Neuronal stem cell (in vitro differentiated cells): ENCODE results near the gene XAB2.
"Not testable (repeated sequence)": the region's sequence is repeated elsewhere in the genome, so short reads cannot be mapped to it uniquely, and the experiment has no call there.

Source experiments
- DNase-seq: peaks from one replicate; pipeline ENCODE4 v3.0.0-alpha.2; 2013; ENCODE audit warnings: low spot score
- H2AFZ ChIP-seq: one replicate; pipeline ENCODE4 v1.6.1; 2013; ENCODE audit warnings: mild to moderate bottlenecking, low read length, inconsistent platforms
- H2AK5ac ChIP-seq: 2 replicates; pipeline ENCODE4 v1.6.1; 2013; ENCODE audit warnings: low read depth, mild to moderate bottlenecking, inconsistent platforms, low read length, moderate library complexity, mixed read lengths
- H2BK120ac ChIP-seq: 2 replicates; pipeline ENCODE4 v1.6.1; 2013; ENCODE audit warnings: low read depth, mild to moderate bottlenecking, inconsistent platforms, low read length, moderate library complexity, mixed read lengths
- H2BK12ac ChIP-seq: one replicate; pipeline ENCODE4 v1.6.1; 2013; ENCODE audit warnings: low read length, inconsistent platforms
- H2BK15ac ChIP-seq: 2 replicates; pipeline ENCODE4 v1.6.1; 2013; ENCODE audit warnings: mild to moderate bottlenecking, low read length, inconsistent platforms, mixed read lengths
- H2BK5ac ChIP-seq: one replicate; pipeline ENCODE4 v1.6.1; 2013; ENCODE audit warnings: inconsistent platforms, mild to moderate bottlenecking, low read length, moderate library complexity
- H3K14ac ChIP-seq: one replicate; pipeline ENCODE4 v1.6.1; 2013; ENCODE audit warnings: low read length, inconsistent platforms
- H3K18ac ChIP-seq: 2 replicates; pipeline ENCODE4 v1.6.1; 2013; ENCODE audit warnings: low read length, inconsistent platforms
- H3K23ac ChIP-seq: 2 replicates; pipeline ENCODE4 v1.6.1; 2013; ENCODE audit warnings: low read depth, mild to moderate bottlenecking, mixed read lengths, low read length, inconsistent platforms; ENCODE audit not compliant: poor library complexity
- H3K27ac ChIP-seq: replicated peaks from 3 replicates; pipeline ENCODE4 v1.5.1; 2013; ENCODE audit warnings: low read length, inconsistent platforms
- H3K27me3 ChIP-seq, 3 experiments: 2 replicates each; pipeline ENCODE4 v1.6.1; 2013; ENCODE audit warnings: low read length in 3 of 3, mild to moderate bottlenecking in 2 of 3, inconsistent platforms in 1 of 3, low read depth in 1 of 3, mixed read lengths in 1 of 3, moderate library complexity in 1 of 3; ENCODE audit not compliant: control insufficient read depth in 3 of 3, insufficient read depth in 3 of 3
- H3K36me3 ChIP-seq, 2 donors: replicated peaks in 1 of 2; 2 replicates each; pipeline ENCODE4 v1.6.1; 2013; ENCODE audit warnings: low read length in 2 of 2; ENCODE audit not compliant: control insufficient read depth in 2 of 2, insufficient read depth in 2 of 2
- H3K4ac ChIP-seq: 2 replicates; pipeline ENCODE4 v1.6.1; 2013; ENCODE audit warnings: inconsistent platforms, mild to moderate bottlenecking, low read length, moderate library complexity
- H3K4me1 ChIP-seq, 2 donors: 1 replicate in 1 of 2; 2 replicates in 1 of 2; pipeline ENCODE4 v1.6.1; 2013; ENCODE audit warnings: low read length in 2 of 2, low read depth in 1 of 2; ENCODE audit not compliant: control insufficient read depth in 2 of 2, insufficient read depth in 1 of 2
- H3K4me2 ChIP-seq: one replicate; pipeline ENCODE4 v1.6.1; 2013; ENCODE audit warnings: mild to moderate bottlenecking, low read length, inconsistent platforms; ENCODE audit not compliant: insufficient read depth, poor library complexity, severe bottlenecking
- H3K4me3 ChIP-seq, 2 donors: 2 replicates each; pipeline ENCODE4 v1.5.1; 2013; ENCODE audit warnings: low read length in 2 of 2, mild to moderate bottlenecking in 2 of 2, inconsistent platforms in 1 of 2, moderate library complexity in 1 of 2
- H3K79me1 ChIP-seq: one replicate; pipeline ENCODE4 v1.6.1; 2013; ENCODE audit warnings: low read depth, mild to moderate bottlenecking, inconsistent platforms, low read length, moderate library complexity
- H3K9ac ChIP-seq: one replicate; pipeline ENCODE4 v1.6.1; 2013; ENCODE audit warnings: mild to moderate bottlenecking, low read depth, low read length, inconsistent platforms; ENCODE audit not compliant: poor library complexity
- H3K9me3 ChIP-seq, 2 donors: replicated peaks in 1 of 2; 2 replicates each; pipeline versions ENCODE3 to v1.6.1; 2013; ENCODE audit warnings: low read length in 2 of 2, mild to moderate bottlenecking in 2 of 2, inconsistent platforms in 1 of 2, low read depth in 1 of 2, mixed read lengths in 1 of 2, moderate library complexity in 1 of 2; ENCODE audit not compliant: control insufficient read depth in 2 of 2, insufficient read depth in 1 of 2
- H4K8ac ChIP-seq: one replicate; pipeline ENCODE4 v1.6.1; 2013; ENCODE audit warnings: low read depth, mild to moderate bottlenecking, inconsistent platforms, low read length, moderate library complexity
- H4K91ac ChIP-seq: one replicate; pipeline ENCODE4 v1.6.1; 2013; ENCODE audit warnings: low read length, low read depth, mild to moderate bottlenecking, inconsistent platforms; ENCODE audit not compliant: poor library complexity
- WGBS, 2 donors: extraction: QIAGEN DNeasy Blood & Tissue Kit; methylation state at CpG; one replicate each; pipeline ENCODE4 v1.1.7; 2013; ENCODE audit warnings: missing lambda C conversion rate in 2 of 2, mixed read lengths in 1 of 2; ENCODE audit not compliant: insufficient read length in 2 of 2, insufficient replicate concordance in 1 of 2; ENCODE audit errors: extremely low coverage in 2 of 2; 5-methylcytosine and 5-hydroxymethylcytosine counted together

Gene XAB2

GRCh38 chr19:7645163-7645562, 15.8 kb upstream of the XAB2 start:
- DNase-seq = no peak
- Histone ChIP-seq H2BK5ac (peak overlapping the region; percentile 24), H3K4me3 (no peak overlapping the region), H3K4me2 (no peak overlapping the region), H2BK15ac (no peak overlapping the region), H3K4me1 (no peaks in the 10 kb centered on the region), H2AFZ (no peak overlapping the region), H3K36me3 (no peaks in the 10 kb centered on the region), H3K9me3 (peaks cover 0 to 2% of the 10 kb centered on the region in 2 donors), H3K27ac (no peak overlapping the region), H3K79me1 (peaks cover 2% of the 10 kb centered on the region), H3K9ac (no peak overlapping the region), H3K4ac (no peak overlapping the region), H2BK12ac (no peak overlapping the region), H2BK120ac (no peak overlapping the region), H3K23ac (no peak overlapping the region), H4K8ac (no peak overlapping the region), H3K27me3 (peaks cover 0 to 10% (median 0%) of the 10 kb centered on the region in 3 experiments), H4K91ac (no peak overlapping the region), H3K18ac (no peak overlapping the region), H3K14ac (no peak overlapping the region), H2AK5ac (peak overlapping the region; percentile 75)
- WGBS, 2 donors = no CpG with 5 or more reads among the region's 14 CpGs

GRCh38 chr19:7644550-7644877, 15.2 kb upstream of the XAB2 start:
- no peak overlapping the region for H2BK12ac ChIP-seq
- H3K4me3 ChIP-seq = peak overlapping the region in 1 of 2 donors; percentile 22
- H3K14ac ChIP-seq = no peak overlapping the region
- no peak overlapping the region for H3K23ac ChIP-seq
- no peak overlapping the region for H3K18ac ChIP-seq
- H3K9ac ChIP-seq = no peak overlapping the region
- peaks cover 5% of the 10 kb centered on the region for H3K79me1 ChIP-seq
- peaks cover 0 to 3% of the 10 kb centered on the region in 2 donors for H3K36me3 ChIP-seq
- H3K27ac ChIP-seq = no peak overlapping the region
- peaks cover 0 to 3% of the 10 kb centered on the region in 2 donors for H3K4me1 ChIP-seq
- no peak overlapping the region for H3K4me2 ChIP-seq
- H4K91ac ChIP-seq = no peak overlapping the region
- no CpG with 5 or more reads among the region's 20 CpGs for WGBS, 2 donors
- no peak overlapping the region for H2BK15ac ChIP-seq
- H3K27me3 ChIP-seq = peaks cover 0 to 10% (median 2%) of the 10 kb centered on the region in 3 experiments
- no peak for DNase-seq
- H2AFZ ChIP-seq = no peak overlapping the region
- H3K4ac ChIP-seq = no peak overlapping the region
- H4K8ac ChIP-seq = no peak overlapping the region
- no peak overlapping the region for H2BK120ac ChIP-seq
- no peak overlapping the region for H2BK5ac ChIP-seq
- no peak overlapping the region for H2AK5ac ChIP-seq
- peaks cover 0 to 8% of the 10 kb centered on the region in 2 donors for H3K9me3 ChIP-seq

DNA sequence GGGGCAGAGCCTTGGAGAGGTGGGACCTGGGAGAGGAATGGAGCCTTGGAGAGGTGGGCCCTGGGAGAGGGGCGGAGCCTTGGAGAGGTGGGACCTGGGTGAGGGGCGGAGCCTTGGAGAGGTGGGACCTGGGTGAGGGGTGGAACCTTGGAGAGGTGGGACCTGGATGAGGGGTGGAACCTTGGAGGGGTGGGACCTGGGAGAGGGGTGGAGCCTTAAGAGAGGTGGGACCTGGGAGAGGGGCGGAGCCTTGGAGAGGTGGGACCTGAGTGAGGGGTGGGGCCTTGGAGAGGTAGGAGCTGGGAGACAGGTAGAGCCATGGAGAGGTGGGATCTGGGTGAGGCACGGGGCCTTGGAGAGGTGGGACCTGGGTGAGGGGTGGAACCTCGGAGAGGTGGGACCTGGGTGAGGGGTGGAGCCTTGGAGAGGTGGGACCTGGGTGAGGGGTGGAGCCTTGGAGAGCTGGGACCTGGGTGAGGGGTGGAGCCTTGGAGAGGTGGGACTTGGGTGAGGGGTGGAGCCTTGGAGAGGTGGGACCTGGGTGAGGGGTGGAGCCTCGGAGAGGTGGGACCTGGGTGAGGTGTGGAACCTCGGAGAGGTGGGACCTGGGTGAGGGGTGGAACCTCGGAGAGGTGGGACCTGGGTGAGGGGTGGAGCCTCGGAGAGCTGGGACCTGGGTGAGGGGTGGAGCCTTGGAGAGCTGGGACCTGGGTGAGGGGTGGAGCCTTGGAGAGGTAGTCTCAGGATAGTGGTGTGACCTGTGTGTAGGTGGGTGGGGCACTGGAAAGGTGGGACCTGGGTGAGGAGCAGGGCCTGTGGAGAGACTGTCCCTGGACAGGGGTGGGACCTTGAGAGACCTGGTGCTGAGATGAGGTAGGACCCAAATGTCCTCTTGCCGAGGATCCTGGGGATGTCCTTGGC, 14.5 kb upstream of the XAB2 start:
- Histone ChIP-seq H2BK5ac (peak overlapping the region; percentile 24), H3K23ac (peak overlapping the region; percentile 89), H3K4me3 (peak overlapping the region in 1 of 2 donors; percentile 22)
- WGBS, 2 donors = no CpG with 5 or more reads among the region's 10 CpGs
- H3K4ac ChIP-seq, H3K9ac ChIP-seq, H3K9me3 ChIP-seq, H4K91ac ChIP-seq, H2BK120ac ChIP-seq, H3K79me1 ChIP-seq, H2BK12ac ChIP-seq, H3K27me3 ChIP-seq, H3K4me2 ChIP-seq, H2AK5ac ChIP-seq, H4K8ac ChIP-seq, H3K14ac ChIP-seq, H2BK15ac ChIP-seq, H3K27ac ChIP-seq, DNase-seq, H3K4me1 ChIP-seq, H3K18ac ChIP-seq, H3K36me3 ChIP-seq, H2AFZ ChIP-seq: not testable (repeated sequence)

DNA sequence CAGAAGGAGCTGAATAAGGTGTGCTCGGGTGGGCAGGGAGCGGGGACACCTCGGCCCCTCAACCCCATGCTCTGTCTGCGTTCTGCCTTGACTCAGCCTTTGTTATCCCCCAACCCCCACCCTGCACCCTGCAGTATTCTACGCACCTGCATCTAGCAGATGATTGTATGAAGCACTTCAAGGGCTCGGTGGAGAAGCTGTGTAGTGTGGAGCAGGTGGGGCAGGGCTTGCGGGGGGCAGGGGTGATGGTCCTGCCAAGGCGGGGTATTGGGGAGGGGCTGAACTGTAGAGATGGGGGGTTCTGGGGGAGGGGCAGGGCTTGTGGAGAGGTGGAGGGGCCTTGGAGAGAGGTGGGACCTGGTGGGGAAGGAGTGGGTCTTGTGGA, 13.7 kb upstream of the XAB2 start:
- Histone ChIP-seq H2BK12ac (no peak overlapping the region), H3K4ac (no peak overlapping the region), H3K27ac (no peak overlapping the region), H3K14ac (no peak overlapping the region), H4K8ac (no peak overlapping the region), H3K9ac (no peak overlapping the region), H3K4me2 (no peak overlapping the region), H3K23ac (no peak overlapping the region), H2AFZ (no peak overlapping the region), H3K4me3 (no peak overlapping the region), H3K9me3 (peaks cover 0 to 8% of the 10 kb centered on the region in 2 donors), H2BK15ac (no peak overlapping the region), H2AK5ac (no peak overlapping the region), H3K79me1 (peaks cover 5% of the 10 kb centered on the region), H3K18ac (no peak overlapping the region), H2BK5ac (no peak overlapping the region), H3K4me1 (peaks cover 0 to 3% of the 10 kb centered on the region in 2 donors), H3K27me3 (peaks cover 0 to 12% (median 2%) of the 10 kb centered on the region in 3 experiments), H4K91ac (no peak overlapping the region), H2BK120ac (no peak overlapping the region), H3K36me3 (peaks cover 0 to 3% of the 10 kb centered on the region in 2 donors)
- DNase-seq = no peak
- WGBS, 2 donors = no CpG with 5 or more reads among the region's 8 CpGs
